Measurements from ENCODE around the gene NUDT8.

NUDT8 gene

GRCh38 chr11:67648796-67649613 is 19.3 kb upstream of the NUDT8 start:
- no peak for TF ChIP-seq CTCF (conservative IDR thresholded peaks at IDR 0.05)
- no peak for TF ChIP-seq ZFX (IDR thresholded peaks at IDR 0.05)
- H3K27ac ChIP-seq: no peak overlapping the region; the same call in 1 of the 2 replicates

DNA sequence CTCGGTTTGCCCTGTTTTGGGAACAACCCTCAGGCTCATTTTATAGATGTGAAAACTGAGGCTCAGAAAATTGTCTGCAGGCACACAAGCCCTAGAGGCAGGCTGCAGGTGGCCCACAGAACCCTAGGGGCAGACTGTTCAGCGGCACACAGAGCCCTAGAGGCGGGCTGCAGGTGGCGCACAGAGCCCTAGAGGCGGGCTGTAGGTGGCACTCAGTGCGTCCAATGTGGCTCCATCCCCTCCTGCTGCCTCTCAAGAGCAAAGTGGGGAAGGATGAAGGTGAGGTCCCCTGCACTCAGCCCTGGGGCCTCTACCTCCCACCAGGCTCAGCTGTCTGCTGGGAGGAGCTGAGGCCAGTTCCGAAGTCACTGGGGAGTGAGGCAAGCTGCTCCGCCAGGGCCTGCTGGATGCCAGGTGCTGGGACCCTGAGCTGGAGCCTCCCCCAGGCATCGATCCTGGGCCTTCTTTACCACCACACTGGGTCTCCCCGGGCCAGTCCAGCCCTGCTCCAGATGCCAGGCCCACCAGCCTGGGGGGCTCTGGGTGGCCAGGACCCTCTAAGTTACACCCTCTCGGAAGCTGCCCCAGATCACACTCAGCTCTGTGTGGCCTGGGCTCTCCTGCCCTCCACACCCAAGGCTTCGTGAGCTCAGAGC is 18.5 kb upstream of the NUDT8 start:
- H3K27ac ChIP-seq: no peak overlapping the region; the same call in 1 of the 2 replicates
- no peak for TF ChIP-seq ZFX (IDR thresholded peaks at IDR 0.05)
- TF ChIP-seq CTCF (conservative IDR thresholded peaks at IDR 0.05): no peak

DNA sequence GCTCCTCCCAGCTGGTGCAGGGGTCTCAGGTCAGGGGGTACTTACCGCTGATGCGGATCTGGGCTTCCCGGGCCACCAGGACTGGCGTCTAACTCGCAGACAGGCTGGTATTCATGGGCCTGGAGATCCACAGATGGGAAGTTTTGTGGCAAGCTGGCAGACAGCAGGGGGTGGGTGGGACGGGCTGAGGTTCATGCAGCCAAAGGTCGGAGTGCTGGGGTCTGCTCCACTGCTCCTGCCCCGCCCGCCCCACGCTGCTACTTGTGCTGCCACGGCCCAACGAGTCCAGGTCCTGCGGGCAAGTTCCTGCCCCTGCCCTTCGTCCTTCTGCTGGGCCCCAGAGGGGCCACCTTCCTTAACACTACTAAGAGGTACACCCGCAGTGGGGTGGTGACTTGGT is 17.7 kb upstream of the NUDT8 start:
- H3K27ac ChIP-seq: no peak overlapping the region
- no peak for TF ChIP-seq ZFX (IDR thresholded peaks at IDR 0.05)
- TF ChIP-seq CTCF (conservative IDR thresholded peaks at IDR 0.05): no peak

- TF ChIP-seq CTCF (conservative IDR thresholded peaks at IDR 0.05) (no peak), ZFX (IDR thresholded peaks at IDR 0.05) (no peak)
- no peak overlapping the region for H3K27ac ChIP-seq
Measured at GRCh38 chr11:67646535-67647336, 17.0 kb upstream of the NUDT8 start.

DNA sequence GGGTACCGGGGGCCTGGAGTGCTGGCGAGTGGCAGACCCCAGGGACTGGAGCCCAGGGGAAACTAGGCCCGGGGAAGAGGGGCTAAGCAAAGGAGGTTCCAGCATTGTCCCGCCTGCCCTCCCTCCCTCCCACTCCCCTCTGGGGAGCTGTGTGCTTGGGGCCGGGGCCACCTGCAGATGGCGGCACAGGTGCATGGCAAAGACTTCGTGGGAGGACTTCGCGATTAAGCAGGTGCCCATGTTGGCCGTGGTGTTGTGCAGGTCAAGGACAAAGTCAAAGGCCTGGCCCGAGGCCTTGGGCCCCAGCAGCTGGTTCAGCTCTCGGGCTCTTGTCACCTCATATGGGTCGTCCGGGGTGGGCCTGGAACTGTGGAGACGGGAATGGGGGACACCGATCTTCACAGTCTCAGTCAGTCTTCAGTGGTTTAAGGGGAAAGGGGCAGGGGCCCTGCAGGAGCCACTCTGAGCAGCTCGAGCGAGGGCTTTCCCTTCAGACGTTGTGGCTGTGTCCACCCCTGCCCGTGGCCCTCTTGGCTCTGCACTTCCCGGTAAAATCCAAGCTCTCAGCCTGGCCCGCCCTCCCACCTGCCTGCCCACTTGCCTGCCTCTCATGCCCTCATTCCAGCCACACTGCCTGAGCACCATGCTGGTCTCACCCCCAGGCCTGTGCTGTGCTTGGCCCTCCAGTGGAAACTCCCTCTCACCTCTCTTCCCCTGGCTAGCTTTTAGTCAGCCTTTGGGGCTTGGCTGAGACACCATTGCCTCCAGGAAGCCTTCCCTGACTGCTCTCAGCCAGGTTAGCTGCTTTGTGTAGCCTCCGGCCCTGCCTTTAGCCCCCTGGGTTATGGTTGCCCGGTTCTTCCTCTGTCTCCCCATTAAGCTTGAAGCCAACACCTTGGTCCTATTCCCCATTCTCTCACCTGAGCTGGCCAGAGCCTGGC is 16.1 kb upstream of the NUDT8 start:
- TF ChIP-seq ZFX (IDR thresholded peaks at IDR 0.05) (no peak), CTCF (conservative IDR thresholded peaks at IDR 0.05) (no peak)
- no peak overlapping the region for H3K27ac ChIP-seq

DNA sequence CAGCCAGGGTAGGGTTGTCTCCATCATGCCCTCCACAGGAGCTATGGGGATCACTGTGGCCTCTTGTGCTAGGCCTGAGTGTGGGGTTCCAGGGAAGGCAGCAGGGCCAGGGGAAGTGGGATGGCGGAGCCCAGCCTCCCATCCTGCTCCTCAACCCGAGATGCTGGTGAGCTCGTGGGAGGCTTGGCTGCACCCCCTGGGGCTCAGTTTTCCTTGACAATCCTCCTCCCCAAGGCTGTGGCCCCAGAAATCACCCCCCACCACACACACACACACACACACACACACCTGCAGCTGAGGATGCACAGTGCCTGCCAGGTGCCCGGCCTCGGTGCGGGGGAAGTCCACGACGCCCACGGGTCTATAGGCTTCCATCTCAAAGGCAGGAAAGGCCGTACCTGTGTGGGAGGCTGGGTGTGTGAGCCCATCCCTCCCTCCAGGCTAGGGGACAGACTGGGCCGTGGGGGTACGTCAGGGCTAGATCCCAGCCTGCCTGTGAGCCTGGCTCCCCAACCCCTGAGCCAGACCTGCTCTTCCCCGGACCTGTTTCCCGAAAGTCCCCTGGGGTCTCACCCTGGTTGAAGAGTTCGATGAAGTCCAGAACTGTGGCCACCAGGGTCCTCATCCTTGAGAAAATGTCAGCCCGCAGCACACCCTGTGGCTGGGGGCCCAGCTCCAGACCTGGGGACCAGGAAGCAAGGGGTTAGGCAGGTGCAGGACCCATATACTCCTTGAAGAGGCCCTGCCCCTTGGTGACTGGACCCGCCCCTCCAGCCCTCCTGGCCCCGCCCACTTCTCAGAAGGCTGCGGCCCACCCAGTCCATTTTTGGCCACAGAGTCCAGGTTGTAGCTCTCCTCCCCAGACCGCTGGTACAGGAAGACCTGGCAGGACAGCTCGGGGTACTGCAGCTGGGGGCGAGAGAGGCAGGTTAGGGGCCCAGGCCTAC is 15.0 kb upstream of the NUDT8 start:
- TF ChIP-seq CTCF (conservative IDR thresholded peaks at IDR 0.05): no peak
- no peak for TF ChIP-seq ZFX (IDR thresholded peaks at IDR 0.05)
- 0 out of 2 replicates have a peak overlapping the region, but pooled peaks have one; percentile 1 for H3K27ac ChIP-seq

All from C4-2B (cell line).